Measurements from ENCODE around the gene C5orf46. TPM values are rescaled to one million over a fixed set of nuclear protein-coding genes. Genes with fewer than 3 reads are reported as not detected.

Gene C5orf46
- total RNA-seq, 2 experiments from 2014 or later, result not detected

DNA sequence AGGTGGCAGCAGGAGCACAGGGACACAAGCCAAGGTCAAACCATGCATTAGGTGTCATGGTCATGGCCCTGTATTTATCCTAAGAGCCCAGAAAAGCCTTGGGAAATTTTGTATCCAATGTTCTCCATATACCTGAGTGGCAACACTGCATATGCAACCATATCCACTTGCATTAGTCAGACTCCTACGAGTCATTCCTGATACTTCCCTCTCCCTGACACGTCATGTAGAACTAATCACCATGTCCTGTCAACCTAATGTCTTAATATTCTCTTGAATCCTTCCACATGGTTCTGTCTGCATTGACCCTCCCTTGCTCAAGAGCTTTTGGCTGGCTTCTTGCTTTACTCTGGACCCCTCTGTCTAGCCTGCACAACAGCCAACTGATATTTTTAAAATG, 18.4 kb downstream of the C5orf46 start:
- intact Hi-C loops (cut with micrococcal nuclease; ENCODE audit: unreplicated experiment), result no loop called here
- Histone ChIP-seq H3K4me2 (ENCODE audit: low read length) (no peak overlapping the region), H3K27ac (ENCODE audit: low read depth, low read length, poor library complexity, severe bottlenecking) (no peak overlapping the region), H3K9me2 (ENCODE audit: insufficient read depth, low read length) (no peaks in the 10 kb centered on the region), H4K20me1 (ENCODE audit: insufficient read depth, low read length) (no peaks in the 10 kb centered on the region), H3K79me2 (ENCODE audit: insufficient read depth, low read depth, low read length) (no peaks in the 10 kb centered on the region), H3K36me3 (ENCODE audit: insufficient read depth, low read length) (no peaks in the 10 kb centered on the region), H2AFZ (ENCODE audit: low read length) (no peak overlapping the region), H3K9me3 (ENCODE audit: low read length) (no peaks in the 10 kb centered on the region), H3K4me1 (ENCODE audit: insufficient read depth, low read length, poor library complexity, severe bottlenecking) (no peaks in the 10 kb centered on the region), H3K4me3 (ENCODE audit: low read depth, low read length, poor library complexity, severe bottlenecking) (no peak overlapping the region)
- no peak for DNase-seq (ENCODE audit: low spot score)
- CTCF ChIA-PET (ENCODE audit: unreplicated experiment), result no interaction called here
- POLR2A ChIA-PET, result no interaction called here
- BruUV-seq (replicated peaks), result no TSS peak
- TF ChIP-seq EZH2phosphoT487 (IDR thresholded peaks at IDR 0.05; ENCODE audit: borderline replicate concordance, low read depth, low read length), result no peak
- TF ChIP-seq, protein P1, sequence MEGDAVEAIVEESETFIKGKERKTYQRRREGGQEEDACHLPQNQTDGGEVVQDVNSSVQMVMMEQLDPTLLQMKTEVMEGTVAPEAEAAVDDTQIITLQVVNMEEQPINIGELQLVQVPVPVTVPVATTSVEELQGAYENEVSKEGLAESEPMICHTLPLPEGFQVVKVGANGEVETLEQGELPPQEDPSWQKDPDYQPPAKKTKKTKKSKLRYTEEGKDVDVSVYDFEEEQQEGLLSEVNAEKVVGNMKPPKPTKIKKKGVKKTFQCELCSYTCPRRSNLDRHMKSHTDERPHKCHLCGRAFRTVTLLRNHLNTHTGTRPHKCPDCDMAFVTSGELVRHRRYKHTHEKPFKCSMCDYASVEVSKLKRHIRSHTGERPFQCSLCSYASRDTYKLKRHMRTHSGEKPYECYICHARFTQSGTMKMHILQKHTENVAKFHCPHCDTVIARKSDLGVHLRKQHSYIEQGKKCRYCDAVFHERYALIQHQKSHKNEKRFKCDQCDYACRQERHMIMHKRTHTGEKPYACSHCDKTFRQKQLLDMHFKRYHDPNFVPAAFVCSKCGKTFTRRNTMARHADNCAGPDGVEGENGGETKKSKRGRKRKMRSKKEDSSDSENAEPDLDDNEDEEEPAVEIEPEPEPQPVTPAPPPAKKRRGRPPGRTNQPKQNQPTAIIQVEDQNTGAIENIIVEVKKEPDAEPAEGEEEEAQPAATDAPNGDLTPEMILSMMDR (conservative IDR thresholded peaks at IDR 0.05; ENCODE audit: low read length), result no peak

DNA sequence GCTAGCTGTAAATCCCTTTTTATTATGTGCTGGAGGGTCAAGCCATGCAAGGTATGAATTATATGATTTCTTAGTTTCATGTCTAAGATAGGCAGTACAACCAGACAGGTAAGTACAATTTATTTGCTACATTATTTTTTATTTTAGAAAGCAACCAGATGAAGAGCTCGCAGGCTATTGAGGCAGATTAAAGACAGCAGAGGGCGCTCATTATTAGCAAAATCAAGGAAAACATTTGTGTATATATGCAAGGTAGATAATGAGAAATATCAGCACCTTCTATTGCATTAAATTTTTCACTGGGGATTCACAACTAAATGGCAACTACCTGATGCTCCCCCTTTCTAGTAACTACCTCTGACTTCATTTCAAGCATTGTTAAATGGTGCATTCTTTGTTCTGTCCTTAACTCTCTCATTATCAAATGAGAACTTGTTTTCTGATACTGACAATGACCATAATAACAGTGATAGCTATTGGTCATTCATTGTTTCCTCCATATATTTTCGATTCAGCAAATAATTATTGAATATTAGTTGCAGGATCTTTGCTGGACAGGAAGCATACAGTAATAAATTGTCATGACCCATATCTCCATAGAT, 19.2 kb downstream of the C5orf46 start:
- CTCF ChIA-PET (ENCODE audit: unreplicated experiment), result no interaction called here
- Histone ChIP-seq H4K20me1 (ENCODE audit: insufficient read depth, low read length) (no peaks in the 10 kb centered on the region), H3K79me2 (ENCODE audit: insufficient read depth, low read depth, low read length) (no peaks in the 10 kb centered on the region), H3K9me3 (ENCODE audit: low read length) (no peaks in the 10 kb centered on the region), H2AFZ (ENCODE audit: low read length) (no peak overlapping the region), H3K4me1 (ENCODE audit: insufficient read depth, low read length, poor library complexity, severe bottlenecking) (no peaks in the 10 kb centered on the region), H3K4me3 (ENCODE audit: low read depth, low read length, poor library complexity, severe bottlenecking) (no peak overlapping the region), H3K9me2 (ENCODE audit: insufficient read depth, low read length) (no peaks in the 10 kb centered on the region), H3K4me2 (ENCODE audit: low read length) (no peak overlapping the region), H3K36me3 (ENCODE audit: insufficient read depth, low read length) (no peaks in the 10 kb centered on the region), H3K27ac (ENCODE audit: low read depth, low read length, poor library complexity, severe bottlenecking) (no peak overlapping the region)
- peak; percentile 20 for DNase-seq (ENCODE audit: low spot score)
- intact Hi-C loops (cut with micrococcal nuclease; ENCODE audit: unreplicated experiment), result no loop called here
- POLR2A ChIA-PET, result no interaction called here
- no peak for TF ChIP-seq EZH2phosphoT487 (IDR thresholded peaks at IDR 0.05; ENCODE audit: borderline replicate concordance, low read depth, low read length)
- TF ChIP-seq, protein P1 (conservative IDR thresholded peaks at IDR 0.05; ENCODE audit: low read length), result peak; percentile 82
- BruUV-seq (replicated peaks), result no TSS peak

DNA sequence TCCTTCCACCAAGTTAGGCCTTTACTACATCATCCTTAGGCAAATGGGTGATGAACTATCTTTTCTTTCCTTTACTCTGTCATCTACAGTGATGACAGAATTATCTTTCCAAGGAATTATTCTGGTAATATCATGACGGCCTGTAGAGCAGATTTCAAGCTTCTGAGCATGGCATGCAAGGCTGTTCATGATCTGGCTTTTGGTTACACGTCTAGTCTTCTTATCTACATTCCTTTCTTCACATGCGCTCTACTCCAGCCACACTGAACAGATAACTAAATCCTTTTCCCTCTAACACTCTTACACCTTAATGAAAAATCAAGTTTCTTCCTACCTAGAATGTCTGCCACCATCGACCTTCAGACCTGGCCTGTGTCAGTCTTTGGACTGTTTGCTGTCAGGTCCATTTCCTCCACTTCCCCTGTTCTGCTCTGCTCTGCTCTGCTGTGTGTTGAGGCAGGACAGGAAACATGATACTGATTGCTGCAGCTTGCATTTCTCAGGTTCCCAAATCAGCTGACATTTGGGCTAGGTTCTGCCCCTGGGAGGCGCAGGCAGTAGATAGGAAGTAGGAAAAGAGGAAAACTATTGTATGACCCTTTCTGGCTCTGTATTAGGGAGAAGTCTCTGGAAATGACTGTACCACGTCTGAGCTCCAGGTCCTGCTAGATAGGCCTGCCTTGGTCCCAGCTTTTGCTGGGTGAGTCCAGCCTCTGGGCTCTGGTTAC, 23.6 kb downstream of the C5orf46 start:
- Histone ChIP-seq H3K4me1 (ENCODE audit: insufficient read depth, low read length, poor library complexity, severe bottlenecking) (no peaks in the 10 kb centered on the region), H3K9me2 (ENCODE audit: insufficient read depth, low read length) (no peaks in the 10 kb centered on the region), H2AFZ (ENCODE audit: low read length) (no peak overlapping the region), H3K4me3 (ENCODE audit: low read depth, low read length, poor library complexity, severe bottlenecking) (no peak overlapping the region), H3K9me3 (ENCODE audit: low read length) (no peaks in the 10 kb centered on the region), H3K79me2 (ENCODE audit: insufficient read depth, low read depth, low read length) (no peaks in the 10 kb centered on the region), H3K36me3 (ENCODE audit: insufficient read depth, low read length) (no peaks in the 10 kb centered on the region), H3K27ac (ENCODE audit: low read depth, low read length, poor library complexity, severe bottlenecking) (no peak overlapping the region), H4K20me1 (ENCODE audit: insufficient read depth, low read length) (no peaks in the 10 kb centered on the region), H3K4me2 (ENCODE audit: low read length) (no peak overlapping the region)
- TF ChIP-seq EZH2phosphoT487 (IDR thresholded peaks at IDR 0.05; ENCODE audit: borderline replicate concordance, low read depth, low read length), result no peak
- TF ChIP-seq, protein P1 (conservative IDR thresholded peaks at IDR 0.05; ENCODE audit: low read length), result no peak
- intact Hi-C loops (cut with micrococcal nuclease; ENCODE audit: unreplicated experiment), result no loop called here
- ChIA-PET POLR2A (interaction anchor here (0.6 to 0.9 kb wide), 2 partner anchors 177 to 191 kb away, joined by 3 to 4 read pairs; no protein-coding TSS in a partner anchor), CTCF (ENCODE audit: unreplicated experiment) (interaction anchor here (0.5 kb wide), 1 partner anchor 78 kb away, joined by 3 read pairs; no protein-coding TSS in a partner anchor)
- BruUV-seq (replicated peaks), result no TSS peak
- DNase-seq (ENCODE audit: low spot score), result no peak
